GM21390 (cell line): Measurements from ENCODE around the gene HIGD1C.

Experiments
- ATAC-seq: cut with Tn5 transposase; IDR thresholded peaks from one replicate; pipeline ENCODE4 v1.9.1; 2021; ENCODE audit not compliant: unreplicated experiment

Gene HIGD1C

DNA sequence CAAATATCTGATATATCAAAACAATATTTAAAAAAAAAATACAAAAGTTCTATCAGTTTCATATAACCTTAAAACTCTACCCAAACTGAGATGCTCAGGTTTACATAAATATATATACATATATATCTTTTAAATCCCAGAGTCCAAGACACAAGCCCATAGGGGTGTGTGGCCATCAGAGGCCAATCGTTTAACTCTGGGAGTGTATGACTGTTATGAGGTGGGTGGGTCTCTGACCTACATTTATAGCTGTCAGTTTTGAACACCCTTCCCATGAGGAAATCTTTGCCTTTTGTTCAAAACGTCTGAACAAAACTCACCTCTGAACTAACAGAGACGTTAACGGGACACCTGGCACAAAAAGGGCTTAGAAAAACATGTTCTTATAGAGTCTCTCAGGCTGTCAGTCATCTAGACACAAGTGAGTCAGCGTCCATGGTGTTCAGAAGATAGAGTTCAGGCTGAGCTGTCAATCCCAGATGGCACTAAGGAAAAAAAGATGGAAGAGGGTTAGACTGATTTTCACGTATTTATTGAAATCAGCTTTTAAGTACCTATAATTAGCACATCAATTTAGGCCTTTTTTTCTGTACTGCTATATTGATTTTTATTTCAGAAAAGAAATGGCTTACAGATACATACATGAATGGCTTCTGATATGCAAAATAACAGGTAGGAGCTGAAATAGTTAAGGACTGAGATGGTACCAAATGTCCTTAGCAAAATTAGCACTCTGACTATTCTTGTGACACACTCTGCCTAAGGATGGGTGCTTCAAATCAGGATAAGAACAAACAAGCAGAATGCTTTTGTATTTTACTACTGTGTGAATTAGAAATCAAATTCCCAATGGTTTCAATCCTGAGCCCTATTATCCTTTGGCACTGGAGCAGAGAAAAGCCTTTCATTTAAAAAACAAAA is 29.2 kb downstream of the HIGD1C start:
- ATAC-seq: no peak

DNA sequence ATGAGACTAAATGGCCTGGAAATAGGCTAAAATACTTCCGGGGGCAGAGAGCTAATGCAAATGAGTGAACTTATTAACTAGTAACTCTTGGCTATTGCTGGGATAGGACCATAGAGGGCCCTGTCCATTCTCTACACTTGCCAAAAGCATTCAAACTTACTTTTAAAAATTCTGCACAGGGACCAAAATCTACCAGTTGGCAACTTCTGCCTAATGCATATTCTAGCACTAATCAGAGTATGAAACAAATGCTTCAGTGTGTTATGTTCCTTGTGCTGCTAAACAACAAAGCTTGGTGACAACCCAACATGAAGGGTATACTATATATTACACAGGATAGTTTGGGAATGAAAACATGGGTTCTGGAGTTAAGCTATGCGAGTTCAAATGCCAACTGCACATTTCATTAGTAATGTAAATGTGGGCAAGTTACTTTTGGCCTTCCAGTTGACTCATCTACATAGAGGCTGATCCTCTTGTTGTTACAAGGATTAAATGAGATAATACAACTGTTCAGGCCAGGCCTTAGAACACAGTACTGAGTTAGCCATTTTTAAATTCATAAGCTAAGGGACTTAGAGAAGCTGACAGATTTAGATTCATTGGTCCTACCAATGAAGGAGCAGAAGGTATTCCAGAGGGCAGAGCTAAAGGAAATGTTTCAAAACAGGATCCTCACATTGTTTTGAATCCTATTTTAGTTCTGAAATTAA is 32.4 kb downstream of the HIGD1C start:
- no peak for ATAC-seq

GRCh38 chr12:50985322-50985721 is 33.0 kb downstream of the HIGD1C start:
- no peak for ATAC-seq

DNA sequence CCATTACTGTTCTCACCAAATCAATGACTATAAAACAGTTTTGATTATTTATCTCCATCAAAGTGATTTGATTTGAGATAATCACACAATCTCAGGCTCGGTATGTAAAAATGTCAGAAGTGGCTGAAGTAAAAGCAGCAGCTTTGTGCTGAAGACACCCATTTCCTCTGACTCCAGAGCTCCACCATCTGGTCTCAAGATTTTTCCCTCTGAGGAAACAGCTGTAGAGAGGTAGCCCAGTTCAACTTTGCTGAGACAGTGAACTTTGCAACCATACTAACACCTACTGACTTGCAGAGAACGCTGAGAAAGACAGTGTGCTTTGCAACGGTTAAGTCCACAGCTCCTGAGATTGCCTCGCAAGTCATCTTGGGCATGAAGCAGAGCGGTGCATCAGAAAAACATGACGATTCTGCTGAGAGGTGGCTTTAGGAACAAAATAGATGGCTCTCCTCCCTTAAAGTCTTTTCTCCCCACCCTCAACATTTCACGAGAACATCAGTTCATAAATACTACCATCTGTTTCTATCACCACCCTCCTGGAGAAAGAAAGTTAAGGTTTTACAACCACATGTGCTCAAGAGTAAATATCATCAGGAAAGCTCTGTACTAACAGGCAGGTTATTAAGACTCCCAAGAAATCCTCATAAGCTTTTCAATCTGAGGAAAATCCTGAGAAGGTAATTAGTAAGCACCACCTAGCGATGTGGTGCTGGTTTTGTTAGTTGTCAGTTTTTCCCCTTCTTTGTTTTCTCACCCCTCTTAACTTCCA is 34.8 kb downstream of the HIGD1C start:
- no peak for ATAC-seq

DNA sequence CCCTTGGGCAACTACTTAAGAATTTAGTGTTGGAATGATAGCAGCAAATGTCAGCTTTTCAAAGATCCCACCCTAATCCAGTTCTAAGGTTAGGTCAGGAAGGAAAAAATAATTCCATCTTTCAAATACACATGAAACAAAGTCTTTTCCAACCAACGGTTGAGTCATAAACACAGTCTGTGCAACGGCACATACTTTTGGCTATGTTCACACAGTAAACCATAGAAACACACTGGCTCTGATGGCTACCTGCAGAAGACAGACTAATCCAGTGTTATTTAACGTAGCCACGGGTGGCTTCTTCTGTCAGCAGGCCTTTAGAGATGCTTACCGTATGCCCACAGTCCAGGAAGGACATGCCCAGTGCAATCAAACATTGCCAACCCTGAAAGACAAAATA is 35.7 kb downstream of the HIGD1C start:
- no peak for ATAC-seq

- ATAC-seq: no peak
These were observed 36.5 kb downstream of the HIGD1C start for GRCh38 chr12:50988871-50989270.

DNA sequence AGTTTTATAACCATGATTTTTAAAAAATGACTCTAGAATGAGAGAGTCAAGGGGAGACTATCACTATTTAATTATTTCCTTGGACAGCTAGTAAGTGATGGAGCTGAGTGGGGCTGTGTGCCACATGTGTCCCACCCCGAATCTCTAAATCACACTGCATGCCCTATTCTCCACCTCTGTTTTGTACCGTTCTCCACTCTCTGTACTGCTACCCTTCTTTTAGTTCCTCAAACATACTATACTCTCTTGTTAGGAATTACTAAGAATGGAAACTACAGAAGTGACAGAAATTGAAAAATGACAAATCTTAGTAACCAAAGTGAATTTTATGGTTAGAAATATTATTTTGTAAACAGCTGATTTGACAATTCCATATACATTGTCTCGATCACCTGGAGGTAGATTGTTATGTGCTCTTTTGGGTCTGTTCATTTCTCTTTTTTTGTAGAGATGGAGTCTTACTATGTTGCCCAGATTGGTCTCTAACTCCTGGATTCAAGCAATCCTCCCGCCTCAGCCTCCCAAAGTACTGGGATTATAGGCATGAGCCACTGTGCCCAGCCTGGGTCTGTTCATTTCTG is 37.9 kb downstream of the HIGD1C start:
- ATAC-seq: no peak

DNA sequence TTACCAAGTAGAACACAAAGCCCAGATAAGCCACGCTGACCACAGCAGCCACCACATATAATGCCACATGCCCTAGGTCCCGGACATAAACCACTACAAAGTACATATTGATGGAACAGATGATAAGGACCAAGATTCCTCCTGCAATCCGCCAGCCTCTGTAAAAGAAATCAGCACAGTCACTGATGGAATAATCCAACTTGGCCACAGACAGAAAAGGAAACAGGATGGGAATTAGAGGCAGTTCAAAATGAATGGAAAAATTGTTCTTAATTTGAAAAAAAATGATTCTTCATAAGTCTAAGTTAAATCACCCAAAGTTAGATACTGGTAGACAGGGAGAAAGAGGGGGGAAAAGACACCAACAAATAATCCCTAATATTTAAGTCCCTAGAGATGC is 38.4 kb downstream of the HIGD1C start:
- ATAC-seq: no peak

- ATAC-seq: no peak
These were observed 38.9 kb downstream of the HIGD1C start for GRCh38 chr12:50991291-50991690.

- no peak for ATAC-seq
These were observed 40.5 kb downstream of the HIGD1C start for GRCh38 chr12:50992819-50993218.

GRCh38 chr12:50999093-50999492 is 46.7 kb downstream of the HIGD1C start:
- no peak for ATAC-seq

DNA sequence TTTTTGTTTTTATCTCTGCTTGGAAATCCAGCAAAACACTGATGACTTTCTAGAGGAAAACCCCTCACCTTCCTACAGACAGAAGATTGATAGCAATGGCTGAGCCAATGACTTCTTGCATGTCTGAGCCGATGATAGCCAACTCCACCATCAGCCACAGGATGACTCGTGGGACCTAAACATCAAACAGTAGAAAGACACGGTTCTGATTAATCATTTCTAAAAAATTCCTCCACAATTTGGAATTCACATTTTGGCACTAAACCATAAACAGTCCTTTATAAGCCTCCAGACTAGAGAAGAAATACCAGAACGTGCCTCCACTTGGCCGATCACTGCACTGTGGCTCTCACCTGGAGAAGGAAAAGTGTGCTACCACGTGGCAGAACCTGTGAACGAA is 47.9 kb downstream of the HIGD1C start:
- no peak for ATAC-seq

- no peak for ATAC-seq
These were observed 49.5 kb downstream of the HIGD1C start for GRCh38 chr12:51001799-51002198.

DNA sequence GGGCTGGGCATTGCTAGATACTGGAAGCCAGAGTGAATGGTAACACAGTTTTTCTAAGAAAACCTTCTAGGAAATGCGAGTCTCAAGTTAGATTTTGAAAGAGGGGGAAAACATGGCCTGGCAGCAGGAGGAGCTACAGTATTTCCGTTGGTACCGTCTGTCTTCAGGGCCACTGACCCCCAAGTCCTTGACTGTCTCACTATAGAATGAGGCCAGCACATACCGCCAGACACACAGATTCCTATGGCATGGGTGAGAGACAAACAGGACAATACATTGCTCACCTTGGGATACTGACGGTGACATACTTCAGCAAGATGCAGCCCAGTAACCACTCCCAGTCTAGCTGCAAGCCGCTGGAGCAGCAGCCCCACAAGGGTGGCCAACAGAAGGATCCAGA is 52.2 kb downstream of the HIGD1C start:
- no peak for ATAC-seq

DNA sequence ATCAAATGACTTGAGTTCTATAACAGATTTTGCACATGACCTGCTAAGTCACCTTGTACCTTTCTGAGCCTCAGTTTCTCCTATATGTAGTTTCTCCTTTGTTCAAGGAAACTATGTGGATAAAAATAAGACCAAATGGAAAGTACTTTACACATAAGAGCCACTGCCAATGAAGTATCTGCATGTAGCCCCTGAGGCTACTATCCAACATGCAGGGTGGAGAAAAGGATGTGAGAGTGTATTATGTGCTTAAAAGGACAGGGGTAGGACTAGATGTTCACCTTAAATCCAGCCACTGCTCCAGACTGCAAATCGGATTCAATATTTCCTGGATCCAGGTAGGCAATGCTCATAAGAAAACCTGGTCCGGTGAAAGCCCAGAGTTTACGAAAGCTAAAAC is 52.7 kb downstream of the HIGD1C start:
- ATAC-seq: no peak

DNA sequence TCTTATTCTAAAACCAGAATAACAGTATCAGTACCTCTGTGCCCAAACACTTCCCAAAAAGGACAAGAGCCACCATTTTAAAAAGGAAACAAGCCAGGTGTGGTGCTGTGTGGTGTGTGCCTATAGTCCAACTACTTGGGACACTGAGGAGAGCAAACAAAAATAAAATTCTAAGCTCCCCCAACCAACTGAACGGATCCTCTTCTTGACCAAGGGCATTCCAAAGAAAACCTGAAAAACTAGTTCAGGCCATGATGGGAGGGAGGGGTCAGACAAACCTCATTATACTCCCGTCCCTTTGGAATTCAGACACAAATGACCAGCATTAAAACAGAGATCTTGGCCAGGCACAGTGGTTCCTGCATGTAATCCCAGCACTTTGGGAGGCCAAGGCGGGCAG is 53.3 kb downstream of the HIGD1C start:
- ATAC-seq: no peak

DNA sequence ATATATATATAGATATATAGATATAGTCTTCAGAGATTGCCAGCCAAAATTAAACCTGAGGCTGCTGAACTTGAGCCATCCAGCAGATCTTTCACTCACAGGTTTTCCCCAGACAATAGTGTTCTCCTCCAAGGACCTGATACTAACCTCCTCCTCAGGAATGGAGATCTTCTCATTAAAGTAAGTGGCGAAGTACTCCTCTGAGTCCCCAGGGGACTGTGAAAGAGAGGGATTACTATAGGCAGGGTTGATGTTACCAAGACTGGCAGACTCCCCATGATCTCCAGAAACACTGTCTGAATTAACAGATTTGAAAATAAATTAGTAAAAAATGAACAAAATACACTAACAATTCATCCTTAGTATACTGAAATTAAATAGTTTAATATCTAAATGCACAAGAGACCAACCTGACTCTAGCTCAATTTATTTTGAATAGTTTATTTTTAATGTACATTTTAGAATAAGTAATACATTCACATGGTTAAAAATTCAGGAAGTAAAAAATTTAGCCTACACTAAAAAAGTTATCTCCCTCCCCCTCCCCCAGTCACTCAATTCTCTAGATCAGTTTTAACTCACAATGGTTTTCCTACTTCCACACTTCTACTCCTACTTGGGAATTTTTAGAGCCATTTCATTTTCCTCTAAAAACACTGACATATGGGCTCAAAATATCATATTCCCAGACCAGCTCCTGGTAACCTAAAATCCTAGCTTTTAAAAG is 56.1 kb downstream of the HIGD1C start:
- no peak for ATAC-seq

GRCh38 chr12:51009056-51009440 is 56.7 kb downstream of the HIGD1C start:
- ATAC-seq: no peak

DNA sequence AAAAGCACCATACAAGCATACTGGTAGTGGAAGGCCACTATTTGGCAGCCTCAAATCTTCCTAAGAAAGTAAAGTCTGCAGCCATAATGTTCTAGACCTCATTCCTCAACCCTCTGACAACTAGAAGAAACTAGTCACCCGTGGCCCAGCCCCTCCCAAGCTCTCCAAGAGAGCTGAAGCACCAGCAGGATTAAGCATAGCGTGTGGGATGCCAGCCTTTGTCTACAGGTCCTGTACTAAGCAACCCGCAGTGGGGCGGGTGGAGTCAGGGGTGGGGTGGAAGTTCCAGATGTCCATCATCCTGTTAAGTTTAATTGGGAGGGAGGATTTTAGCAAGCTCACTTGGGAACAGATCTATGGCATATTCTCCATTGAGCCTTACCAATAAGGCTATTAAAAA is 59.6 kb downstream of the HIGD1C start:
- no peak for ATAC-seq

DNA sequence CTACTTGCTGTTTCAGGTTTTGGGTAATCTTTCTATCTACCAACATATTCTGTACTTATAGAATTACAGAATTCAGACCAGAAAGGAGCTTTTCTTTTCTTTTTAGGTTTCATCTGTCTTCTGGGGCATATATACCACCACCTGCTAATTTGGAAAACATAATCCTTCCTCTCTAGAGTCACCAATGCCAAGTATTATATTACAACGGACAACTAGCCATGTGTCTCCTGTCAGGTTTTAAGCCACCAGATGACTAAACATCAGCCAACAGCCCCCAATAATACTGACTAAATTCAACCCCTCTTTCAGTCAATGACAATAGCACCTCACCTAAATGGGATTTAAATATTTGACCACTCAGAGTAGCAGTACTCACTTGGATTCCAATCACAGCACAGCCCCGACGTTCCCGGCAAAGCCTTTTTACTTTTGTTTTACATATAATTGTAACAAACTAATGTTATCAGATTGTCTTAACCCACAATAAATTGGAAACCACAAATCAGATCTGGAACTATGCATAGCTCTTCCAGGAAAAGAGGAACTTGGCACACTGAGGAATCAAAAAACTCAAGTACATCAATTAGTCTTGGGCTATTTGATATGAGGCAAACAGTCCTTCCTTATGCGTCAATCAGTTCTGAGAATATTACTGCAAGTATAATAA is 60.4 kb downstream of the HIGD1C start:
- ATAC-seq: no peak
